ENCODE results near the gene TMEM33. TPM values are rescaled to one million over a fixed set of nuclear protein-coding genes. Genes with fewer than 3 reads are reported as not detected.

The TMEM33 gene
- total RNA-seq, 1 donor from 2014 or later, result 68.8 TPM

DNA sequence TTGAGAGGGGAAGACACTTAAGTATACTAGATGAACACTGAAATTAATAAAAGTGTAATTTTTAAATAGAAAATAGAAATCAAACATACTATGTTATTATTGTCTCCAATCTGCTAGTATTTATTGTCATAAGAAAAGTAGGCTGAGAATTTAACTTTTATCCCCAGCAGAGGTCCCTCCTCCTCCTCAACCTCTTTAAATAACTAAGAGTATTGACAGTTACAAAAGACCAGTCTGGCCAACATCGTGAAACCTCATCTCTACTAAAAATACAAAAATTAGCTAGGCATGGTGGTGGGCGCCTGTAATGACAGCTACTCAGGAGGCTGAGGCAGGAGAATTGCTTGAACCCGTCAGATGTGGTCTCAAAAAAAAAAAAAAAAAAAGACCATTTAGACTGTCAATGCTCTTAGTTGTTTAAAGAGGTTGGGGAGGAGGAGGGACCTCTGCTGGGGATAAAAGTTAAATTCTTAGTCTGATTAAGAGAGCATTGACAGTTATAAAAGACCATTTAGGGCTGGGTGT, 59.3 kb downstream of the TMEM33 start:
- no peak for DNase-seq (ENCODE audit: low read depth, low spot score)

DNA sequence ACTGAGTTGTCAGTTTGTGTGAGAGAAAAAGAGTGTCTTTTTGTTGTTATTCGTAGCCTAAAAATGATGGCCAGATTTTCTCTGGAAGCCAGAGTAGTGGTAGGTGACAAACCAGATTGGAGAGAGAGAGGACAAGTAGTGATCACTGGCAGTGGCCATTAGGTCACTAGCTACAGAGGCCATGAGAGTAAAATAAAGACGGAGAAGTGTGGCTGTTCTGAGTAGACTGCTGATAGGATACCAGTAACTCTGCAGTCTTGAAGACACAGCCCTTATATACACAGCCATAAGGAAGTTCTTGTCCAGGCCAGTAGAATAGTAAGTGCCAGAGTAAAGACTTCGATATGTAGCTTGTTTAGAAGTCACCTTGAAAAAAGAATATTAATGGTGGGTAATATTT, 62.8 kb downstream of the TMEM33 start:
- no peak for DNase-seq (ENCODE audit: low read depth, low spot score)

DNA sequence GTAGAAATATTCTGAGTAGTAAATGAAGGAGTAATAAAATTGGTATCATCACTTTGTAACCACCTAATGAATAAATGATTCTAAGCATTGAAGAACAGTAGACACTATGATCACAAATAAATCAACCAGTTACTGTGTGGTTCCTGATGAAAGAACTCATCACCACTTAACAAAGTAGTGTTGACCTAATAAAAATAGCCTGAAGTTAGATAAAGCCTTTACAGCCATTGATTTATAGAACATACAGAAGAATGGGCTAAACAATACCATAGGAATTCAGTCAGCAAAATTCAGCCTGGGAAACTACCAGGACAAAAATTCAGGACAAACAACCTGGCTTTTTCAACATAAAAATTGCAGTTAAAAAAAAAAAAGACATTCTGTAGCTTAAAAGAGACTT, 64.1 kb downstream of the TMEM33 start:
- no peak for DNase-seq (ENCODE audit: low read depth, low spot score)

DNA sequence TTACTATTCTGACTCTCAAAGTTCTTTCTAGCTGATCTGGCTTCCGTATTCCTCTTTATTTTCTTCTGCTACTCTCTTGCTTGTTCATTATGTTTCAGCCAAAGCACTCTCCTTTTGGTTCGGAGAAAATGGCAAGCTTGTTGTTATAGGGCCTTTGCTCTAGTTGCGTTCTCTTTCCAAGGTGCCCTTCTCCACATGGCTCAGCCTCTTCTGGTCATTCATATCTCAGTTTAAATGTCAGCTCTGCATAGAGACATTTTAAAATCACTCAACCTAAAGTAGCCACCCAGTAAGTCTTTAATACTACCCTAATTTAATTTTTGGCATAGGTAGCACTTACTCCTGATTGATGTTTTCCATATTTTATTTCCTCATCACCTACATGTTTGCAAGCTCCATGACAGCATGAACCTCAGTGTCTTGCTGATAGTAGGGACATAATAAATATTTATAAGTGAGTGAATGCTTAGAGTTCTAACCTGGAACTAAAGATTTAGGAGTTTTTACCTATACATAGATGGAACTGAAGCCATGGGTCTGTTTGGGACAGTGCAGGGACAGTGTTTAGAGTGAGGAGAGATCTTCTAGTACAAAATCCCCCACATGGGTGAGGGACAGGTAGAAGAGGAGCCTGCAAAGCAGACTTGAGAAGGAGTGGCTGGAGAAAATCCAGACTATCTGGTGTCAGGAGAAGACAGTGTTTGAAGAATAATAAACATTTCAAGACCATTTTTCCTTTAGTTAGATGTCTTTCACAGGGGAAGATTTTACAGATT, 73.0 kb downstream of the TMEM33 start:
- DNase-seq (ENCODE audit: low read depth, low spot score), result no peak

Other genes starting within 250 kb of the TMEM33 start
- gene PHOX2B, start 186.7 kb upstream of the TMEM33 start, total RNA-seq, result not detected in 2 replicates
- 0.07 and 0.18 TPM in 2 replicates for gene DCAF4L1, start 46.3 kb downstream of the TMEM33 start, total RNA-seq
- 59.0 and 59.5 TPM in 2 replicates for gene SLC30A9, start 55.1 kb downstream of the TMEM33 start, total RNA-seq
- 0.13 and 0.32 TPM in 2 replicates for gene BEND4, start 217.2 kb downstream of the TMEM33 start, total RNA-seq

All from pulmonary artery endothelial cell (primary cell).